H9 (cell line): Measurements from ENCODE around the gene MOCS2. TPM values are rescaled to one million over a fixed set of nuclear protein-coding genes. Genes with fewer than 3 reads are reported as not detected.

ENCODE experiments used
- DNase-seq: peaks from one replicate; pipeline ENCODE4 v3.0.0-alpha.2; 2017
- H2AFZ ChIP-seq: one replicate; pipeline ENCODE4 v1.6.1; 2013; ENCODE audit warnings: mild to moderate bottlenecking, low read length, control low read depth, moderate library complexity
- H2AK5ac ChIP-seq: 2 replicates; pipeline ENCODE4 v1.6.1; 2013; ENCODE audit warnings: low read length, control low read depth, mixed read lengths; ENCODE audit not compliant: insufficient read length
- H2BK120ac ChIP-seq: one replicate; pipeline ENCODE4 v1.6.1; 2013; ENCODE audit warnings: low read depth, mild to moderate bottlenecking, low read length, control low read depth, inconsistent platforms; ENCODE audit not compliant: poor library complexity, severe bottlenecking
- H2BK12ac ChIP-seq: 2 replicates; pipeline ENCODE4 v1.6.1; 2013; ENCODE audit warnings: low read length, control low read depth, mixed read lengths, low read depth; ENCODE audit not compliant: insufficient read length
- H2BK15ac ChIP-seq: 2 replicates; pipeline ENCODE4 v1.6.1; 2013; ENCODE audit warnings: low read depth, low read length, control low read depth
- H2BK20ac ChIP-seq: one replicate; pipeline ENCODE4 v1.6.1; 2013; ENCODE audit warnings: low read depth, mild to moderate bottlenecking, low read length, control low read depth, inconsistent platforms; ENCODE audit not compliant: poor library complexity, severe bottlenecking
- H2BK5ac ChIP-seq: 2 replicates; pipeline ENCODE4 v1.6.1; 2013; ENCODE audit warnings: low read length, control low read depth, mixed read lengths; ENCODE audit not compliant: insufficient read length
- H3K14ac ChIP-seq: 2 replicates; pipeline ENCODE4 v1.6.1; 2013; ENCODE audit warnings: low read length, control low read depth; ENCODE audit not compliant: insufficient read depth
- H3K18ac ChIP-seq: 2 replicates; pipeline ENCODE4 v1.6.1; 2013; ENCODE audit warnings: low read depth, mild to moderate bottlenecking, mixed read lengths, low read length, control low read depth; ENCODE audit not compliant: insufficient read length
- H3K23ac ChIP-seq: 2 replicates; pipeline ENCODE4 v1.6.1; 2013; ENCODE audit warnings: low read length, control low read depth, mixed read lengths, low read depth; ENCODE audit not compliant: insufficient read length
- H3K23me2 ChIP-seq: 2 replicates; pipeline ENCODE4 v1.6.1; 2013; ENCODE audit warnings: low read depth, mild to moderate bottlenecking, mixed read lengths, low read length, control low read depth; ENCODE audit not compliant: insufficient read length, poor library complexity, severe bottlenecking
- H3K27ac ChIP-seq: 2 replicates; pipeline ENCODE4 v1.5.1; 2013; ENCODE audit warnings: low read length, control low read depth, mixed read lengths, low read depth; ENCODE audit not compliant: insufficient read length
- H3K27me3 ChIP-seq: 2 replicates; pipeline ENCODE4 v1.6.1; 2013; ENCODE audit warnings: low read length, control low read depth, inconsistent platforms; ENCODE audit not compliant: insufficient read depth
- H3K4ac ChIP-seq: 2 replicates; pipeline ENCODE4 v1.6.1; 2013; ENCODE audit warnings: low read depth, mild to moderate bottlenecking, control low read depth, inconsistent platforms, low read length, moderate library complexity
- H3K4me1 ChIP-seq: 2 replicates; pipeline ENCODE4 v1.6.1; 2013; ENCODE audit warnings: low read length, control low read depth, inconsistent platforms; ENCODE audit not compliant: insufficient read depth
- H3K4me2 ChIP-seq: 2 replicates; pipeline ENCODE4 v1.6.1; 2013; ENCODE audit warnings: low read length, control low read depth, mixed read lengths; ENCODE audit not compliant: insufficient read length, insufficient read depth
- H3K56ac ChIP-seq: 2 replicates; pipeline ENCODE4 v1.6.1; 2013; ENCODE audit warnings: low read depth, mild to moderate bottlenecking, mixed read lengths, low read length, control low read depth; ENCODE audit not compliant: insufficient read length
- H3K79me1 ChIP-seq: 2 replicates; pipeline ENCODE4 v1.6.1; 2013; ENCODE audit warnings: low read depth, mild to moderate bottlenecking, moderate library complexity, low read length, control low read depth, inconsistent platforms; ENCODE audit not compliant: insufficient read depth, poor library complexity, severe bottlenecking
- H3K79me2 ChIP-seq: 2 replicates; pipeline ENCODE4 v1.6.1; 2013; ENCODE audit warnings: low read length, control low read depth, inconsistent platforms; ENCODE audit not compliant: insufficient read depth
- H3K9ac ChIP-seq: 2 replicates; pipeline ENCODE4 v1.6.1; 2013; ENCODE audit warnings: low read length, control low read depth, mixed read lengths; ENCODE audit not compliant: insufficient read length; ENCODE audit errors: extremely low read depth
- H3K9me3 ChIP-seq: one replicate; pipeline ENCODE4 v1.6.1; 2013; ENCODE audit warnings: low read depth, low read length, inconsistent platforms; ENCODE audit not compliant: control insufficient read depth
- H3T11ph ChIP-seq: one replicate; pipeline ENCODE4 v1.6.1; 2013; ENCODE audit warnings: mild to moderate bottlenecking, low read length, control low read depth, inconsistent platforms
- H4K20me1 ChIP-seq: one replicate; pipeline ENCODE4 v1.6.1; 2013; ENCODE audit not compliant: control insufficient read depth, insufficient read length, insufficient read depth
- H4K5ac ChIP-seq: 2 replicates; pipeline ENCODE4 v1.6.1; 2013; ENCODE audit warnings: low read depth, mild to moderate bottlenecking, mixed read lengths, low read length, control low read depth; ENCODE audit not compliant: insufficient read length
- H4K8ac ChIP-seq: replicated peaks from 2 replicates; pipeline ENCODE4 v1.6.1; 2013; ENCODE audit warnings: low read length, control low read depth, mixed read lengths, low read depth; ENCODE audit not compliant: insufficient read length
- H4K91ac ChIP-seq: 2 replicates; pipeline ENCODE4 v1.6.1; 2013; ENCODE audit warnings: low read depth, mild to moderate bottlenecking, moderate library complexity, mixed read lengths, low read length, control low read depth; ENCODE audit not compliant: insufficient read length
- H3K27ac Mint-ChIP-seq, 3 experiments: 2 replicates in 2 of 3; 3 replicates in 1 of 3; pipeline ENCODE4 v1.8.0; 2020 to 2021; ENCODE audit warnings: mixed read lengths in 3 of 3, mild to moderate bottlenecking in 1 of 3, moderate library complexity in 1 of 3
- H3K27me3 Mint-ChIP-seq: 2 replicates; pipeline ENCODE4 v1.8.0; 2021; ENCODE audit warnings: low read depth, mild to moderate bottlenecking, moderate library complexity, mixed read lengths
- H3K36me3 Mint-ChIP-seq, 3 experiments: 2 replicates in 2 of 3; 3 replicates in 1 of 3; pipeline ENCODE4 v1.8.0; 2020 to 2021; ENCODE audit warnings: low read depth in 3 of 3, mixed read lengths in 3 of 3; ENCODE audit not compliant: insufficient read depth in 1 of 3
- H3K4me1 Mint-ChIP-seq, 2 experiments: 2 replicates each; pipeline ENCODE4 v1.8.0; 2020; ENCODE audit warnings: mixed read lengths in 2 of 2
- H3K4me3 Mint-ChIP-seq, 2 experiments: 2 replicates in 1 of 2; 3 replicates in 1 of 2; pipeline ENCODE4 v1.8.0; 2020 to 2021; ENCODE audit warnings: mild to moderate bottlenecking in 2 of 2, mixed read lengths in 2 of 2, moderate library complexity in 1 of 2
- H3K9me3 Mint-ChIP-seq, 2 experiments: 2 replicates in 1 of 2; 3 replicates in 1 of 2; pipeline ENCODE4 v1.8.0; 2020; ENCODE audit warnings: mild to moderate bottlenecking in 2 of 2, mixed read lengths in 2 of 2, moderate library complexity in 1 of 2
- CTCF ChIP-seq: fragments of 200-600 bp; sonication (generic); conservative IDR thresholded peaks from 3 replicates; pipeline ENCODE4 v1.8.0; 2021; ENCODE audit warnings: antibody characterized with exemption, mild to moderate bottlenecking
- WGBS: extraction: QIAGEN DNeasy Blood & Tissue Kit; methylation state at CpG from one replicate; pipeline ENCODE4 v1.1.7; 2013; ENCODE audit warnings: missing lambda C conversion rate, low lambda C conversion rate, mixed read lengths; ENCODE audit not compliant: insufficient read length; ENCODE audit errors: extremely low coverage; 5-methylcytosine and 5-hydroxymethylcytosine counted together
- long read RNA-seq: library from polyadenylated mRNA; unstranded; transcript quantifications from one replicate; pipeline ENCODE4 v2.0.0, GENCODE V29; 2020
- total RNA-seq: library from RNA; stranded (reverse); gene quantifications from 2 replicates; pipeline ENCODE4 v1.2.1, GENCODE V29; 2021

Gene MOCS2
- 23.6 and 24.8 TPM in 2 replicates for total RNA-seq
- long read RNA-seq, transcript MOCS2-203 (7 exons, 1,337 nt) = major isoform, 90 of 122 reads
- long read RNA-seq, transcript MOCS2-202 (7 exons, 1,785 nt) = minor isoform, 11 of 122 reads
- long read RNA-seq, partial matches to known transcripts = 9 of 122 reads
- long read RNA-seq, other reads (novel, unspliced or antisense) = 12 of 122 reads

- no peak within 1 kb of the TSS for H3K4ac ChIP-seq
- no peaks in the 10 kb centered on the region for H3K27me3 Mint-ChIP-seq
- no peak within 1 kb of the TSS for H2BK12ac ChIP-seq
- peaks cover 5% of the 10 kb centered on the region; the same call in 1 of the 2 replicates for H3K4me1 ChIP-seq
- no peaks in the 10 kb centered on the region; a peak in 1 of 5 replicates for H3K9me3 Mint-ChIP-seq
- H3K9ac ChIP-seq = peak within 1 kb of the TSS; percentile 83
- H4K20me1 ChIP-seq = no peaks in the 10 kb centered on the region
- peak within 1 kb of the TSS; percentile 70 for H3K4me2 ChIP-seq
- H4K5ac ChIP-seq = no peak within 1 kb of the TSS
- no peak within 1 kb of the TSS for H4K91ac ChIP-seq
- H3K27ac ChIP-seq = no peak within 1 kb of the TSS
- H3K4me1 Mint-ChIP-seq = peaks cover 15 to 17% of the 10 kb centered on the region in 2 experiments
- H3K4me3 Mint-ChIP-seq = peak within 1 kb of the TSS; percentile 84 to 90
- H3T11ph ChIP-seq = no peak within 1 kb of the TSS
- no peak for TF ChIP-seq CTCF
- H2BK5ac ChIP-seq = no peak within 1 kb of the TSS
- H3K79me1 ChIP-seq = no peaks in the 10 kb centered on the region
- no peak within 1 kb of the TSS for H2AK5ac ChIP-seq
- peak within 1 kb of the TSS in 2 of 3 experiments; percentile 37 to 68; a peak in 3 of 7 replicates for H3K27ac Mint-ChIP-seq
- WGBS = no CpG with 5 or more reads among the region's 54 CpGs
- H2AFZ ChIP-seq = peak within 1 kb of the TSS; percentile 60
- H3K23me2 ChIP-seq = peaks cover 13% of the 10 kb centered on the region
- H4K8ac ChIP-seq = no peak within 1 kb of the TSS
- H2BK120ac ChIP-seq = no peak within 1 kb of the TSS
- DNase-seq = peak; percentile 90
- H2BK15ac ChIP-seq = no peak within 1 kb of the TSS
- H3K27me3 ChIP-seq = no peaks in the 10 kb centered on the region; the same call in 1 of the 2 replicates
- H3K14ac ChIP-seq = no peak within 1 kb of the TSS
- H3K36me3 Mint-ChIP-seq = peaks cover 0 to 3% (median 0%) of the 10 kb centered on the region in 3 experiments; a peak in 1 of 7 replicates
- H3K23ac ChIP-seq = no peak within 1 kb of the TSS
- H3K79me2 ChIP-seq = no peaks in the 10 kb centered on the region
- no peak within 1 kb of the TSS for H3K18ac ChIP-seq
- no peaks in the 10 kb centered on the region for H3K9me3 ChIP-seq
- H3K56ac ChIP-seq = no peak within 1 kb of the TSS
- no peak within 1 kb of the TSS for H2BK20ac ChIP-seq
These were observed at the start of gene MOCS2 for GRCh38 chr5:53109443-53110127. MOCS2 (minus strand) TSS chr5:53109757; CDS start chr5:53107174, 2,583 bp downstream.
